ENCODE results near the gene NCSTN. TPM values are rescaled to one million over a fixed set of nuclear protein-coding genes. Genes with fewer than 3 reads are reported as not detected.
A peak's percentile ranks its signal among the peaks of the same experiment; 100 is the strongest.

NCSTN gene
- total and polyA plus RNA-seq, 2 of the 13 experiments (the other 11 are each of a cell fraction or from before 2014, with no cell fraction given) = 44.2 to 247 TPM

DNA sequence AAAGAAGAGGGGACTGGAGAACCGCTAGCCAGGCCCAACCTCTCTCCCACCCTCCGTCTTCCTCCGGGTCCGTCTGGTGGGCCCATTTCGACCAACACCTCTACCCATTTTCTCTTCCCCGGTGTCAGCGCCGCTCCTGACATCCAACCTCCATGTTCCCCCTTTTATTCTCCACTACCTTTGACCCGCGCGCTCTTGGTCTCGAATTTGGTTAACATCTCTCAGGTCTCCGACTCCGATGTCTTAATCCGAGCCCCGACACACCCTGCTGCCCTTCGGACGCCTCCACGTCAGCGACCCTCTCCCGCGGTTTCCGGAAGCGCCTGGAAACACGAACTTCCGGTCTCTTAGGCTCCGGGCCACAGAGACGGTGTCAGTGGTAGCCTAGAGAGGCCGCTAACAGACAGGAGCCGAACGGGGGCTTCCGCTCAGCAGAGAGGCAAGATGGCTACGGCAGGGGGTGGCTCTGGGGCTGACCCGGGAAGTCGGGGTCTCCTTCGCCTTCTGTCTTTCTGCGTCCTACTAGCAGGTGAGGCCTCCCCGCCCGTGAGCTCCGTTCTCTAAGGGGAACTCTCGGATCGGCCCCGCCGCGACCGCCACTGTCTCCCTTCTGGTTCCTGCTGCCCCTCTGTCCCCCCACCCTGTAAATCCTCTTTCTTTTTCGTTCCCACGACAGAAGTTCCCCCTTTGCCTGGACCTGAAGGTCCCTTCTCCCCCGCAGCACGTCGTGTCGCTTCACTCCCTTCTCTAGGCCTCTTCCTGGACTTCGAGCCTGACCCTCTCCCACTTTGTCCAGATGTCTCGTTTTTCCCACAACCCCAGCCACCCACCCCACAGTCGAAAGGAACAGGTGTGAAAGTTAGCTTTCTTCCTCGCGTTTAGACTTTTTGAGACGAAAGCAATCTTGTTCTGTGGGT is at the start of gene NCSTN, which contains the start of gene COPA (continued):
- TF ChIP-seq ZNF430 (CRISPR knock-in tag; IDR thresholded peaks at IDR 0.05) = peak; percentile 83
- peak; percentile 92 for TF ChIP-seq ZNF414 (CRISPR knock-in tag; IDR thresholded peaks at IDR 0.05)
- TF ChIP-seq, protein P1, sequence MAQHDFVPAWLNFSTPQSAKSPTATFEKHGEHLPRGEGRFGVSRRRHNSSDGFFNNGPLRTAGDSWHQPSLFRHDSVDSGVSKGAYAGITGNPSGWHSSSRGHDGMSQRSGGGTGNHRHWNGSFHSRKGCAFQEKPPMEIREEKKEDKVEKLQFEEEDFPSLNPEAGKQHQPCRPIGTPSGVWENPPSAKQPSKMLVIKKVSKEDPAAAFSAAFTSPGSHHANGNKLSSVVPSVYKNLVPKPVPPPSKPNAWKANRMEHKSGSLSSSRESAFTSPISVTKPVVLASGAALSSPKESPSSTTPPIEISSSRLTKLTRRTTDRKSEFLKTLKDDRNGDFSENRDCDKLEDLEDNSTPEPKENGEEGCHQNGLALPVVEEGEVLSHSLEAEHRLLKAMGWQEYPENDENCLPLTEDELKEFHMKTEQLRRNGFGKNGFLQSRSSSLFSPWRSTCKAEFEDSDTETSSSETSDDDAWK (CRISPR knock-in tag; IDR thresholded peaks at IDR 0.05) = no peak
- TF ChIP-seq, protein P2, sequence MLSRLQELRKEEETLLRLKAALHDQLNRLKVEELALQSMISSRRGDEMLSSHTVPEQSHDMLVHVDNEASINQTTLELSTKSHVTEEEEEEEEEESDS (CRISPR knock-in tag; IDR thresholded peaks at IDR 0.05; ENCODE audit: borderline replicate concordance) = no peak
- TF ChIP-seq NR2F2 (IDR thresholded peaks at IDR 0.05; ENCODE audit: borderline replicate concordance, low read depth) = no peak
- TF ChIP-seq, protein P3, sequence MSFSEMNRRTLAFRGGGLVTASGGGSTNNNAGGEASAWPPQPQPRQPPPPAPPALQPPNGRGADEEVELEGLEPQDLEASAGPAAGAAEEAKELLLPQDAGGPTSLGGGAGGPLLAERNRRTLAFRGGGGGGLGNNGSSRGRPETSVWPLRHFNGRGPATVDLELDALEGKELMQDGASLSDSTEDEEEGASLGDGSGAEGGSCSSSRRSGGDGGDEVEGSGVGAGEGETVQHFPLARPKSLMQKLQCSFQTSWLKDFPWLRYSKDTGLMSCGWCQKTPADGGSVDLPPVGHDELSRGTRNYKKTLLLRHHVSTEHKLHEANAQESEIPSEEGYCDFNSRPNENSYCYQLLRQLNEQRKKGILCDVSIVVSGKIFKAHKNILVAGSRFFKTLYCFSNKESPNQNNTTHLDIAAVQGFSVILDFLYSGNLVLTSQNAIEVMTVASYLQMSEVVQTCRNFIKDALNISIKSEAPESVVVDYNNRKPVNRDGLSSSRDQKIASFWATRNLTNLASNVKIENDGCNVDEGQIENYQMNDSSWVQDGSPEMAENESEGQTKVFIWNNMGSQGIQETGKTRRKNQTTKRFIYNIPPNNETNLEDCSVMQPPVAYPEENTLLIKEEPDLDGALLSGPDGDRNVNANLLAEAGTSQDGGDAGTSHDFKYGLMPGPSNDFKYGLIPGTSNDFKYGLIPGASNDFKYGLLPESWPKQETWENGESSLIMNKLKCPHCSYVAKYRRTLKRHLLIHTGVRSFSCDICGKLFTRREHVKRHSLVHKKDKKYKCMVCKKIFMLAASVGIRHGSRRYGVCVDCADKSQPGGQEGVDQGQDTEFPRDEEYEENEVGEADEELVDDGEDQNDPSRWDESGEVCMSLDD (CRISPR knock-in tag; IDR thresholded peaks at IDR 0.05; ENCODE audit: borderline replicate concordance) = no peak
- TF ChIP-seq, protein P4, sequence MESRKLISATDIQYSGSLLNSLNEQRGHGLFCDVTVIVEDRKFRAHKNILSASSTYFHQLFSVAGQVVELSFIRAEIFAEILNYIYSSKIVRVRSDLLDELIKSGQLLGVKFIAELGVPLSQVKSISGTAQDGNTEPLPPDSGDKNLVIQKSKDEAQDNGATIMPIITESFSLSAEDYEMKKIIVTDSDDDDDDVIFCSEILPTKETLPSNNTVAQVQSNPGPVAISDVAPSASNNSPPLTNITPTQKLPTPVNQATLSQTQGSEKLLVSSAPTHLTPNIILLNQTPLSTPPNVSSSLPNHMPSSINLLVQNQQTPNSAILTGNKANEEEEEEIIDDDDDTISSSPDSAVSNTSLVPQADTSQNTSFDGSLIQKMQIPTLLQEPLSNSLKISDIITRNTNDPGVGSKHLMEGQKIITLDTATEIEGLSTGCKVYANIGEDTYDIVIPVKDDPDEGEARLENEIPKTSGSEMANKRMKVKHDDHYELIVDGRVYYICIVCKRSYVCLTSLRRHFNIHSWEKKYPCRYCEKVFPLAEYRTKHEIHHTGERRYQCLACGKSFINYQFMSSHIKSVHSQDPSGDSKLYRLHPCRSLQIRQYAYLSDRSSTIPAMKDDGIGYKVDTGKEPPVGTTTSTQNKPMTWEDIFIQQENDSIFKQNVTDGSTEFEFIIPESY (CRISPR knock-in tag; IDR thresholded peaks at IDR 0.05) = 0 out of 2 replicates have a peak, but pooled peaks have one; percentile 5
- peak; percentile 29; the same call in 1 of the 2 replicates for TF ChIP-seq ATF7-NPFF (CRISPR knock-in tag; IDR thresholded peaks at IDR 0.05; ENCODE audit: low read depth)
- TF ChIP-seq ZNF766 (CRISPR knock-in tag; IDR thresholded peaks at IDR 0.05; ENCODE audit: borderline replicate concordance) = 0 out of 2 replicates have a peak, but pooled peaks have one; percentile 52
- TF ChIP-seq IKZF4 (CRISPR knock-in tag; IDR thresholded peaks at IDR 0.05; ENCODE audit: borderline replicate concordance, low read depth, not compliant biosample characterization) = peak; percentile 28
- peak; percentile 66; the same call in 1 of the 2 replicates for TF ChIP-seq MYNN (CRISPR knock-in tag; IDR thresholded peaks at IDR 0.05; ENCODE audit: low read depth)
- TF ChIP-seq ZMYM3 (CRISPR knock-in tag; IDR thresholded peaks at IDR 0.05) = peak; percentile 11; the same call in 1 of the 2 replicates
- peak; percentile 40; the same call in 1 of the 2 replicates for TF ChIP-seq MXD3 (CRISPR knock-in tag; IDR thresholded peaks at IDR 0.05)
- peak; percentile 40; the same call in 1 of the 2 replicates for TF ChIP-seq ZNF761 (CRISPR knock-in tag; conservative IDR thresholded peaks at IDR 0.05)
- TF ChIP-seq ZNF496 (CRISPR knock-in tag; IDR thresholded peaks at IDR 0.05; ENCODE audit: insufficient replicate concordance) = no peak
- TF ChIP-seq MIER3 (CRISPR knock-in tag; IDR thresholded peaks at IDR 0.05; ENCODE audit: borderline replicate concordance) = 0 out of 2 replicates have a peak, but pooled peaks have one; percentile 41
- no peak for TF ChIP-seq TEF (CRISPR knock-in tag; IDR thresholded peaks at IDR 0.05)

All from HepG2 (cell line).